Natural killer cell (primary cell): Measurements from ENCODE around the gene OSBPL9. TPM values are rescaled to one million over a fixed set of nuclear protein-coding genes. Genes with fewer than 3 reads are reported as not detected.

Experiments used
- ATAC-seq, 3 donors: fragments of 150-1000 bp in 2 of 3; fragments of 200-7000 bp in 1 of 3; cut with Tn5 transposase; 1 replicate in 1 of 3; 2 replicates in 2 of 3; pipeline ENCODE4 v1.10.0; 2021; ENCODE audit warnings: mild to moderate bottlenecking in 2 of 3, moderate library complexity in 2 of 3
- DNase-seq, 2 donors: peaks; one replicate each; pipeline versions ENCODE4 v3.0.0 to v3.0.0-alpha.2; 2013 to 2021; ENCODE audit warnings: mixed read lengths in 1 of 2
- H3K27ac ChIP-seq: one replicate; pipeline ENCODE4 v1.5.1; 2013; ENCODE audit warnings: mild to moderate bottlenecking, low read length
- H3K27me3 ChIP-seq: one replicate; pipeline ENCODE4 v1.6.1; 2013; ENCODE audit warnings: low read length; ENCODE audit not compliant: control insufficient read depth, insufficient read depth
- H3K36me3 ChIP-seq: one replicate; pipeline ENCODE4 v1.6.1; 2013; ENCODE audit warnings: low read length; ENCODE audit not compliant: control insufficient read depth, insufficient read depth
- H3K4me1 ChIP-seq: one replicate; pipeline ENCODE4 v1.6.1; 2013; ENCODE audit warnings: low read length; ENCODE audit not compliant: control insufficient read depth, insufficient read depth
- H3K4me3 ChIP-seq: one replicate; pipeline ENCODE4 v1.5.1; 2013; ENCODE audit warnings: low read length
- H3K9me3 ChIP-seq: one replicate; pipeline ENCODE4 v1.6.1; 2013; ENCODE audit warnings: low read length; ENCODE audit not compliant: control insufficient read depth, insufficient read depth
- H3K27ac Mint-ChIP-seq, 2 donors: one replicate each; pipeline ENCODE4 v1.8.0; 2022; ENCODE audit warnings: mild to moderate bottlenecking in 2 of 2, mixed read lengths in 2 of 2, moderate library complexity in 1 of 2
- H3K27me3 Mint-ChIP-seq, 2 donors: one replicate each; pipeline ENCODE4 v1.8.0; 2022; ENCODE audit warnings: low read depth in 2 of 2, mixed read lengths in 2 of 2
- H3K36me3 Mint-ChIP-seq: one replicate; pipeline ENCODE4 v1.8.0; 2022; ENCODE audit warnings: mixed read lengths
- H3K4me1 Mint-ChIP-seq, 2 donors: one replicate each; pipeline ENCODE4 v1.8.0; 2022; ENCODE audit warnings: mixed read lengths in 2 of 2
- H3K4me3 Mint-ChIP-seq: one replicate; pipeline ENCODE4 v1.8.0; 2022; ENCODE audit warnings: mild to moderate bottlenecking, moderate library complexity, mixed read lengths
- H3K9me3 Mint-ChIP-seq, 2 donors: one replicate each; pipeline ENCODE4 v1.8.0; 2022; ENCODE audit warnings: mixed read lengths in 2 of 2
- CTCF ChIP-seq: fragments of 200-600 bp; IDR thresholded peaks from one replicate; pipeline ENCODE4 v1.8.0; 2022; ENCODE audit warnings: antibody characterized with exemption
- WGBS: methylation state at CpG from one replicate; pipeline ENCODE4 v1.1.7; 2013; ENCODE audit warnings: missing lambda C conversion rate; ENCODE audit not compliant: insufficient coverage; 5-methylcytosine and 5-hydroxymethylcytosine counted together
- intact Hi-C: fragments of 100-400 bp; cut with micrococcal nuclease; formaldehyde crosslinking; loops from one replicate; pipeline ENCODE4 v1.14.2; 2022
- total RNA-seq, 4 donors: library from RNA; stranded (reverse); fragments of 120-200 nt in 1 of 4; gene quantifications; one replicate each; pipeline versions ENCODE4 v1.2.3 to v1.2.4, GENCODE V29; 2013 to 2022

OSBPL9 gene
- total RNA-seq, 3 donors from 2014 or later (not counting 1 experiment from before 2014, with no cell fraction given): 53.0 to 72.6 (median 62.0) TPM

GRCh38 chr1:51750218-51750617 is 133.3 kb downstream of the OSBPL9 start:
- Mint-ChIP-seq H3K9me3 (no peaks in the 10 kb centered on the region), H3K4me3 (no peak overlapping the region), H3K4me1 (peaks cover under 1 to 6% of the 10 kb centered on the region in 2 donors), H3K27me3 (no peaks in the 10 kb centered on the region), H3K27ac (no peak overlapping the region), H3K36me3 (peaks cover 8% of the 10 kb centered on the region)
- Histone ChIP-seq H3K36me3 (peaks cover 22% of the 10 kb centered on the region), H3K9me3 (peaks cover 2% of the 10 kb centered on the region), H3K27ac (no peak overlapping the region), H3K4me1 (no peaks in the 10 kb centered on the region), H3K4me3 (no peak overlapping the region), H3K27me3 (no peaks in the 10 kb centered on the region)
- WGBS: no CpG with 5 or more reads among the region's 3 CpGs
- no peak for DNase-seq
- ATAC-seq: no peak
- intact Hi-C loops: no loop called here
- TF ChIP-seq CTCF: no peak

- Histone ChIP-seq H3K27me3 (no peaks in the 10 kb centered on the region), H3K9me3 (peaks cover 2% of the 10 kb centered on the region), H3K36me3 (peaks cover 22% of the 10 kb centered on the region), H3K4me1 (no peaks in the 10 kb centered on the region), H3K27ac (no peak overlapping the region), H3K4me3 (no peak overlapping the region)
- H3K36me3 Mint-ChIP-seq: peaks cover 12% of the 10 kb centered on the region
- DNase-seq (no peak), ATAC-seq (no peak)
- H3K27me3 Mint-ChIP-seq: no peaks in the 10 kb centered on the region
- H3K4me3 Mint-ChIP-seq: no peak overlapping the region
- WGBS: 95% methylated on average over 1 of the region's 1 CpG
- H3K4me1 Mint-ChIP-seq: peaks cover 0 to 6% of the 10 kb centered on the region in 2 donors
- intact Hi-C loops: no loop called here
- H3K27ac Mint-ChIP-seq: no peak overlapping the region
- no peak for TF ChIP-seq CTCF
- no peaks in the 10 kb centered on the region for H3K9me3 Mint-ChIP-seq
Measured at GRCh38 chr1:51750729-51751128, 133.8 kb downstream of the OSBPL9 start.

GRCh38 chr1:51752073-51752948 is 135.4 kb downstream of the OSBPL9 start:
- TF ChIP-seq CTCF: no peak
- Histone ChIP-seq H3K27ac (no peak overlapping the region), H3K4me3 (no peak overlapping the region), H3K9me3 (peaks cover 2% of the 10 kb centered on the region), H3K27me3 (no peaks in the 10 kb centered on the region), H3K36me3 (peaks cover 22% of the 10 kb centered on the region), H3K4me1 (no peaks in the 10 kb centered on the region)
- DNase-seq (no peak), ATAC-seq (no peak)
- Mint-ChIP-seq H3K27ac (no peak overlapping the region), H3K27me3 (no peaks in the 10 kb centered on the region), H3K36me3 (peaks cover 17% of the 10 kb centered on the region), H3K4me3 (no peak overlapping the region), H3K4me1 (peaks cover 0 to 6% of the 10 kb centered on the region in 2 donors), H3K9me3 (no peaks in the 10 kb centered on the region)
- intact Hi-C loops: no loop called here
- WGBS: 99% methylated on average over 11 of the region's 11 CpGs

GRCh38 chr1:51753969-51754368 is 137.1 kb downstream of the OSBPL9 start:
- Mint-ChIP-seq H3K27ac (no peak overlapping the region), H3K4me3 (no peak overlapping the region), H3K27me3 (no peaks in the 10 kb centered on the region), H3K4me1 (peaks cover 0 to 6% of the 10 kb centered on the region in 2 donors), H3K36me3 (peaks cover 17% of the 10 kb centered on the region), H3K9me3 (no peaks in the 10 kb centered on the region)
- no peak for TF ChIP-seq CTCF
- ATAC-seq (no peak), DNase-seq (no peak)
- Histone ChIP-seq H3K4me3 (no peak overlapping the region), H3K27me3 (no peaks in the 10 kb centered on the region), H3K9me3 (peaks cover 2% of the 10 kb centered on the region), H3K36me3 (peaks cover 22% of the 10 kb centered on the region), H3K27ac (no peak overlapping the region), H3K4me1 (no peaks in the 10 kb centered on the region)
- intact Hi-C loops: no loop called here
